ENCODE results near the gene COX11. TPM values are rescaled to one million over a fixed set of nuclear protein-coding genes. Genes with fewer than 3 reads are reported as not detected.

COX11 gene
- total and polyA plus RNA-seq, 12 donors = 18.9 to 64.6 (median 55.8) TPM

GRCh38 chr17:54927525-54927924 is 40.9 kb downstream of the COX11 start:
- Histone ChIP-seq H3K4me3 (no peak overlapping the region), H3K27me3 (no peaks in the 10 kb centered on the region), H3K36me3 (peaks cover 0 to 9% (median 0%) of the 10 kb centered on the region in 9 donors), H3K9me3 (no peaks in the 10 kb centered on the region), H3K4me1 (no peaks in the 10 kb centered on the region), H3K27ac (no peak overlapping the region)
- TF ChIP-seq CTCF (IDR thresholded peaks at IDR 0.05) = no peak
- DNase-seq (no peak), ATAC-seq (no peak)
- 74 to 84% methylated on average over 3 of the region's 3 CpGs for WGBS, 2 donors
- intact Hi-C loops (cut with DNase I) = no loop called here

GRCh38 chr17:54924405-54924804 is 44.0 kb downstream of the COX11 start:
- Histone ChIP-seq H3K4me1 (no peaks in the 10 kb centered on the region), H3K27me3 (no peaks in the 10 kb centered on the region), H3K9me3 (no peaks in the 10 kb centered on the region), H3K36me3 (no peaks in the 10 kb centered on the region), H3K4me3 (no peak overlapping the region), H3K27ac (no peak overlapping the region)
- ATAC-seq (no peak), DNase-seq (no peak)
- WGBS, 2 donors = 86% methylated on average over 5 of the region's 5 CpGs
- TF ChIP-seq CTCF (IDR thresholded peaks at IDR 0.05) = no peak
- intact Hi-C loops (cut with DNase I) = no loop called here

GRCh38 chr17:54920819-54921218 is 47.6 kb downstream of the COX11 start:
- intact Hi-C loops (cut with DNase I) = no loop called here
- no peaks in the 10 kb centered on the region for H3K27me3 ChIP-seq
- DNase-seq (no peak), ATAC-seq (no peak)
- H3K4me1 ChIP-seq = no peaks in the 10 kb centered on the region
- H3K36me3 ChIP-seq = peaks cover 0 to 29% (median 2%) of the 10 kb centered on the region in 9 donors
- peaks cover 0 to 13% (median 0%) of the 10 kb centered on the region in 11 donors for H3K9me3 ChIP-seq
- H3K27ac ChIP-seq = no peak overlapping the region
- WGBS, 2 donors = 82 to 88% methylated on average over 6 of the region's 6 CpGs
- no peak overlapping the region for H3K4me3 ChIP-seq
- TF ChIP-seq CTCF (IDR thresholded peaks at IDR 0.05) = no peak

- DNase-seq (no peak), ATAC-seq (no peak)
- Histone ChIP-seq H3K4me1 (no peaks in the 10 kb centered on the region), H3K27me3 (no peaks in the 10 kb centered on the region), H3K9me3 (peaks cover 0 to 13% (median 0%) of the 10 kb centered on the region in 11 donors), H3K4me3 (no peak overlapping the region), H3K27ac (no peak overlapping the region), H3K36me3 (peaks cover 0 to 43% (median 14%) of the 10 kb centered on the region in 9 donors)
- intact Hi-C loops (cut with DNase I) = no loop called here
- TF ChIP-seq CTCF (IDR thresholded peaks at IDR 0.05) = no peak
Observed at GRCh38 chr17:54919425-54919824, 49.0 kb downstream of the COX11 start.

All from heart right ventricle (tissue), 16 donors.